Smooth muscle cell (in vitro differentiated cells): ENCODE measurements around the gene GTF3C5. TPM values are rescaled to one million over a fixed set of nuclear protein-coding genes. Genes with fewer than 3 reads are reported as not detected.

Experiments
- DNase-seq: peaks from one replicate; lab custom pipeline; 2025; ENCODE audit not compliant: unreplicated experiment; lab: John Stamatoyannopoulos, UW
- H2AFZ ChIP-seq: fragments of 200-600 bp; sonication (generic); 2 replicates; pipeline ENCODE4 v1.6.0; 2016; ENCODE audit warnings: antibody characterized with exemption, low read depth, mild to moderate bottlenecking
- H3F3A ChIP-seq: fragments of 200-600 bp; sonication (generic); 2 replicates; pipeline ENCODE4 v1.6.0; 2017; ENCODE audit warnings: antibody characterized with exemption, low read depth
- H3K27ac ChIP-seq: fragments of 200-600 bp; sonication (generic); 2 replicates; pipeline ENCODE4 v1.5.1; 2016; ENCODE audit warnings: low read depth, mild to moderate bottlenecking
- H3K27me3 ChIP-seq: fragments of 200-600 bp; sonication (generic); 2 replicates; pipeline ENCODE4 v1.6.1; 2016; ENCODE audit warnings: low read depth, mild to moderate bottlenecking
- H3K36me3 ChIP-seq: fragments of 200-600 bp; sonication (generic); 2 replicates; pipeline ENCODE4 v1.5.1; 2016; ENCODE audit warnings: low read depth
- H3K4me1 ChIP-seq: fragments of 200-600 bp; sonication (generic); 2 replicates; pipeline ENCODE4 v1.5.1; 2016; ENCODE audit warnings: low read depth
- H3K4me2 ChIP-seq: fragments of 200-600 bp; sonication (generic); 2 replicates; pipeline ENCODE4 v1.6.0; 2016; ENCODE audit warnings: mild to moderate bottlenecking
- H3K4me3 ChIP-seq: fragments of 200-600 bp; sonication (generic); 2 replicates; pipeline ENCODE4 v1.5.1; 2016; ENCODE audit warnings: mild to moderate bottlenecking
- H3K79me2 ChIP-seq: fragments of 200-600 bp; sonication (generic); 2 replicates; pipeline ENCODE4 v1.6.0; 2016; ENCODE audit warnings: low read depth, mild to moderate bottlenecking
- H3K9ac ChIP-seq: fragments of 200-600 bp; sonication (generic); 2 replicates; pipeline ENCODE4 v1.6.0; 2016; ENCODE audit warnings: low read depth
- H3K9me3 ChIP-seq: fragments of 200-600 bp; sonication (generic); replicated peaks from 2 replicates; pipeline ENCODE4 v1.5.1; 2016; ENCODE audit warnings: low read depth
- H4K20me1 ChIP-seq: fragments of 200-600 bp; sonication (generic); 2 replicates; pipeline ENCODE4 v1.6.0; 2016; ENCODE audit warnings: low read depth
- CTCF ChIP-seq: fragments of 200-600 bp; sonication (generic); IDR thresholded peaks from 2 replicates; pipeline ENCODE4 v1.5.1; 2017; ENCODE audit warnings: borderline replicate concordance, mild to moderate bottlenecking, antibody characterized with exemption; ENCODE audit not compliant: insufficient read depth, poor library complexity, severe bottlenecking
- WGBS: methylation state at CpG from one replicate; pipeline ENCODE4 v1.1.7; 2016; ENCODE audit warnings: low lambda C conversion rate; 5-methylcytosine and 5-hydroxymethylcytosine counted together
- polyA plus RNA-seq: library from polyadenylated mRNA; unstranded; fragments of >200 nt; fragmentation: Nextera tagmentation; extraction: Ambion mirVana; gene quantifications from 2 replicates; pipeline ENCODE4 v1.2.1, GENCODE V29; 2016
- total RNA-seq: library from RNA; depleted of rRNA; stranded (reverse); fragments of >200 nt; gene quantifications from 2 replicates; pipeline ENCODE4 v1.2.3, GENCODE V29; 2014

GTF3C5 gene
- total and polyA plus RNA-seq, 2 experiments from 2014 or later = 44.2 to 59.0 TPM

- Histone ChIP-seq H3K36me3 (no peaks in the 10 kb centered on the region), H3K4me2 (no peak overlapping the region), H3K9ac (no peak overlapping the region), H3K79me2 (peaks cover 19% of the 10 kb centered on the region), H3K4me1 (no peaks in the 10 kb centered on the region), H3K27ac (no peak overlapping the region), H2AFZ (no peak overlapping the region), H3F3A (no peaks in the 10 kb centered on the region), H3K27me3 (no peaks in the 10 kb centered on the region), H4K20me1 (peaks cover 55% of the 10 kb centered on the region), H3K9me3 (no peaks in the 10 kb centered on the region), H3K4me3 (no peak overlapping the region)
- no peak for TF ChIP-seq CTCF
- DNase-seq = no peak
- WGBS = 91% methylated on average over 6 of the region's 6 CpGs
Observed at GRCh38 chr9:133044125-133044524, 13.3 kb downstream of the GTF3C5 start.

- Histone ChIP-seq H3K9me3 (no peaks in the 10 kb centered on the region), H3K4me1 (no peaks in the 10 kb centered on the region), H3K27me3 (no peaks in the 10 kb centered on the region), H3K36me3 (no peaks in the 10 kb centered on the region), H3K4me2 (no peak overlapping the region), H3K9ac (no peak overlapping the region), H3K4me3 (no peak overlapping the region), H2AFZ (no peak overlapping the region), H4K20me1 (peaks cover 50% of the 10 kb centered on the region), H3F3A (no peaks in the 10 kb centered on the region), H3K27ac (no peak overlapping the region), H3K79me2 (peaks cover 14% of the 10 kb centered on the region)
- no peak for TF ChIP-seq CTCF
- 75% methylated on average over 11 of the region's 11 CpGs for WGBS
- no peak for DNase-seq
Observed at GRCh38 chr9:133044661-133045060, 13.9 kb downstream of the GTF3C5 start.

- Histone ChIP-seq H3K9ac (no peak overlapping the region), H3F3A (no peaks in the 10 kb centered on the region), H3K4me2 (no peak overlapping the region), H3K9me3 (no peaks in the 10 kb centered on the region), H3K4me3 (no peak overlapping the region), H3K27ac (no peak overlapping the region), H3K27me3 (no peaks in the 10 kb centered on the region), H3K4me1 (no peaks in the 10 kb centered on the region), H4K20me1 (peaks cover 47% of the 10 kb centered on the region), H3K79me2 (peaks cover 9% of the 10 kb centered on the region), H3K36me3 (no peaks in the 10 kb centered on the region), H2AFZ (no peak overlapping the region)
- 96% methylated on average over 15 of the region's 15 CpGs for WGBS
- no peak for TF ChIP-seq CTCF
- DNase-seq = no peak
Observed at GRCh38 chr9:133045132-133045531, 14.3 kb downstream of the GTF3C5 start.

GRCh38 chr9:133046196-133046899, 15.6 kb downstream of the GTF3C5 start:
- no peak for TF ChIP-seq CTCF
- H3K9me3 ChIP-seq = no peaks in the 10 kb centered on the region
- H3K36me3 ChIP-seq = no peaks in the 10 kb centered on the region
- no peaks in the 10 kb centered on the region for H3K4me1 ChIP-seq
- WGBS = 96% methylated on average over 9 of the region's 9 CpGs
- H3K9ac ChIP-seq = no peak overlapping the region
- H3F3A ChIP-seq = no peaks in the 10 kb centered on the region
- H4K20me1 ChIP-seq = peaks cover 43% of the 10 kb centered on the region
- no peak overlapping the region for H3K4me3 ChIP-seq
- H3K27me3 ChIP-seq = no peaks in the 10 kb centered on the region
- H3K4me2 ChIP-seq = no peak overlapping the region
- no peak overlapping the region for H2AFZ ChIP-seq
- no peak for DNase-seq
- H3K27ac ChIP-seq = no peak overlapping the region
- H3K79me2 ChIP-seq = no peaks in the 10 kb centered on the region
